ENCODE measurements around the gene PHLDB2. TPM values are rescaled to one million over a fixed set of nuclear protein-coding genes. Genes with fewer than 3 reads are reported as not detected.

The PHLDB2 gene
- total RNA-seq, 1 experiment from 2014 or later: 143 TPM

DNA sequence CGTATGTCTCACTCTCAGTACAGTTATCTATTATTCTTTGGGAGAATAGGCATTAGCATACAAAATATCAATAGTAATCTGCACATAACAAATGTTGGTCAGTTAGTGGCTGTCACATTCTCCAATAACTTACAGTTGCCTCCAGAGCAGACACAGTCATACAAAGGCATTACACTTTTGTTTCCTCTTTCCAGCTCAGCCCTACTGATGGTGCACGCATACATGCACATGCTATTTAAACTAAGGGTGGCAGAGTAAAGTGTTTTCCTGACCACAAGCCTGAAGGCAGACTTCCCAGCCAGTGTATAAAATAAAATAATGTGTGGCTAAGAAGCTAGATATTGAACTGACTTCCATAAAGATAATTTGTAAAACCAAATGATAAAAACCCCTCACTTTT is 47.6 kb downstream of the PHLDB2 start:
- Histone ChIP-seq H3K36me3 (ENCODE audit: control insufficient read depth in 1 of 2, insufficient read depth in 2 of 2, low read length in 2 of 2) (peaks cover 0 to 20% of the 10 kb centered on the region in 2 experiments; a peak in 1 of 4 replicates), H3K27ac (ENCODE audit: low read depth, low read length) (peak overlapping the region; percentile 96), H3K79me2 (ENCODE audit: insufficient read depth, low read length) (peaks cover 96% of the 10 kb centered on the region), H3K9ac (ENCODE audit: low read length) (peak overlapping the region; percentile 53), H3K9me2 (ENCODE audit: insufficient read depth) (no peaks in the 10 kb centered on the region), H3K27me3 (ENCODE audit: insufficient read depth, low read length) (no peaks in the 10 kb centered on the region), H2AFZ (ENCODE audit: low read depth, low read length, poor library complexity, severe bottlenecking) (no peak overlapping the region), H3K4me1 (ENCODE audit: control insufficient read depth in 1 of 2, insufficient read depth in 2 of 2, low read length in 2 of 2) (peaks cover 59 to 100% of the 10 kb centered on the region in 2 experiments), H3K4me2 (ENCODE audit: low read length) (no peak overlapping the region), H4K20me1 (ENCODE audit: insufficient read depth) (no peaks in the 10 kb centered on the region), H3K9me3 (ENCODE audit: control insufficient read depth in 1 of 2, insufficient read depth in 1 of 2, low read depth in 1 of 2, low read length in 2 of 2) (no peaks in the 10 kb centered on the region), H3K4me3 (replicated peaks in 1 of 2; ENCODE audit: low read depth in 1 of 2, low read length in 2 of 2) (no peak overlapping the region)
- CTCF ChIA-PET: interaction anchor here (1.2 kb wide), 1 partner anchor 191 kb away, joined by 3 read pairs; no protein-coding TSS in a partner anchor
- intact Hi-C loops (cut with micrococcal nuclease): no loop called here
- no peak for ATAC-seq
- POLR2A ChIA-PET: interaction anchor here (2.0 to 6.6 kb wide), 2 partner anchors 11 to 72 kb away, joined by 5 to 152 read pairs; partner anchors contain the start of gene ABHD10
- RAD21 ChIA-PET (ENCODE audit: low non-redundant PET in 1 of 2, low total read pairs in 2 of 2, uncharacterized antibody in 2 of 2, unreplicated experiment in 2 of 2): no interaction called here
- no peak for DNase-seq (ENCODE audit: low read depth, low spot score)
- BruUV-seq (replicated peaks): no TSS peak
- TF ChIP-seq JUND (IDR thresholded peaks at IDR 0.05): no peak
- TF ChIP-seq SRF (IDR thresholded peaks at IDR 0.05; ENCODE audit: low read depth): no peak

DNA sequence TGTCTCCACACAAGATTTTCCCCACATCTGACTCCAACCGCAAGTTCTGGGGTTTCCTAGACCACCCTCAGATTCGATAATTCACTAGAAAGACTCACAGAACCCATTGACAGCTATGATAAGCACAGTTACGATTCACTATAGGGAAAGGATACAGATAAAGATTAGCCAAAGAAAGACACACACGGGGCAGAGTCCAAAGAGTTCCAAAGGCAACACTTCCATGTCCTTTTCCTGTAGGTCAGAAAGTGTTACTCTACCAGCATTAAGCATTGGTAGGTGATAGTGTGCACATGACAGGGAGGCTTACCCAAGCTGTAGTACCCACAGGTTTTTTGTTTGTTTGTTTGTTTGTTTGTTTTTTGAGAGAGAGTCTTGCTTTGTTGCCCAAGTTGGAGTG is 48.1 kb downstream of the PHLDB2 start:
- Histone ChIP-seq H3K4me3 (replicated peaks in 1 of 2; ENCODE audit: low read depth in 1 of 2, low read length in 2 of 2) (no peak overlapping the region), H3K27ac (ENCODE audit: low read depth, low read length) (peak overlapping the region; percentile 96), H3K9me2 (ENCODE audit: insufficient read depth) (no peaks in the 10 kb centered on the region), H4K20me1 (ENCODE audit: insufficient read depth) (no peaks in the 10 kb centered on the region), H3K36me3 (ENCODE audit: control insufficient read depth in 1 of 2, insufficient read depth in 2 of 2, low read length in 2 of 2) (peaks cover 0 to 20% of the 10 kb centered on the region in 2 experiments; a peak in 1 of 4 replicates), H3K27me3 (ENCODE audit: insufficient read depth, low read length) (no peaks in the 10 kb centered on the region), H3K4me1 (ENCODE audit: control insufficient read depth in 1 of 2, insufficient read depth in 2 of 2, low read length in 2 of 2) (peaks cover 59 to 100% of the 10 kb centered on the region in 2 experiments), H3K9me3 (ENCODE audit: control insufficient read depth in 1 of 2, insufficient read depth in 1 of 2, low read depth in 1 of 2, low read length in 2 of 2) (no peaks in the 10 kb centered on the region), H3K79me2 (ENCODE audit: insufficient read depth, low read length) (peaks cover 97% of the 10 kb centered on the region), H3K9ac (ENCODE audit: low read length) (peak overlapping the region; percentile 53; the same call in 1 of the 2 replicates), H3K4me2 (ENCODE audit: low read length) (no peak overlapping the region), H2AFZ (ENCODE audit: low read depth, low read length, poor library complexity, severe bottlenecking) (no peak overlapping the region)
- no peak for DNase-seq (ENCODE audit: low read depth, low spot score)
- no TSS peak for BruUV-seq (replicated peaks)
- no peak for ATAC-seq
- intact Hi-C loops (cut with micrococcal nuclease): no loop called here
- ChIA-PET POLR2A (interaction anchor here (2.0 to 6.6 kb wide), 2 partner anchors 10 to 72 kb away, joined by 5 to 152 read pairs; partner anchors contain the start of gene ABHD10), CTCF (interaction anchor here (0.8 to 1.9 kb wide), 3 partner anchors 32 to 191 kb away, joined by 3 to 4 read pairs (median 3); no protein-coding TSS in a partner anchor), RAD21 (ENCODE audit: low non-redundant PET in 1 of 2, low total read pairs in 2 of 2, uncharacterized antibody in 2 of 2, unreplicated experiment in 2 of 2) (no interaction called here)
- TF ChIP-seq, protein P1, sequence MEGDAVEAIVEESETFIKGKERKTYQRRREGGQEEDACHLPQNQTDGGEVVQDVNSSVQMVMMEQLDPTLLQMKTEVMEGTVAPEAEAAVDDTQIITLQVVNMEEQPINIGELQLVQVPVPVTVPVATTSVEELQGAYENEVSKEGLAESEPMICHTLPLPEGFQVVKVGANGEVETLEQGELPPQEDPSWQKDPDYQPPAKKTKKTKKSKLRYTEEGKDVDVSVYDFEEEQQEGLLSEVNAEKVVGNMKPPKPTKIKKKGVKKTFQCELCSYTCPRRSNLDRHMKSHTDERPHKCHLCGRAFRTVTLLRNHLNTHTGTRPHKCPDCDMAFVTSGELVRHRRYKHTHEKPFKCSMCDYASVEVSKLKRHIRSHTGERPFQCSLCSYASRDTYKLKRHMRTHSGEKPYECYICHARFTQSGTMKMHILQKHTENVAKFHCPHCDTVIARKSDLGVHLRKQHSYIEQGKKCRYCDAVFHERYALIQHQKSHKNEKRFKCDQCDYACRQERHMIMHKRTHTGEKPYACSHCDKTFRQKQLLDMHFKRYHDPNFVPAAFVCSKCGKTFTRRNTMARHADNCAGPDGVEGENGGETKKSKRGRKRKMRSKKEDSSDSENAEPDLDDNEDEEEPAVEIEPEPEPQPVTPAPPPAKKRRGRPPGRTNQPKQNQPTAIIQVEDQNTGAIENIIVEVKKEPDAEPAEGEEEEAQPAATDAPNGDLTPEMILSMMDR (IDR thresholded peaks at IDR 0.05 in 2 of 3, conservative IDR thresholded peaks at IDR 0.05 in 1 of 3; ENCODE audit: borderline replicate concordance in 1 of 3, insufficient read depth in 1 of 3, low read depth in 2 of 3, low read length in 2 of 3): no peak
- no peak for TF ChIP-seq ZFX (IDR thresholded peaks at IDR 0.05)
- no peak for TF ChIP-seq POLR2A (IDR thresholded peaks at IDR 0.05; ENCODE audit: borderline replicate concordance, extremely low read depth, insufficient read depth, insufficient read length)
- no peak for TF ChIP-seq SRF (IDR thresholded peaks at IDR 0.05; ENCODE audit: low read depth)
- no peak for TF ChIP-seq FOSL1 (IDR thresholded peaks at IDR 0.05; ENCODE audit: low read depth)
- TF ChIP-seq SIN3A (IDR thresholded peaks at IDR 0.05; ENCODE audit: low read depth): no peak
